Trophoblast cell (in vitro differentiated cells and primary cell): Measurements from ENCODE around the gene SMARCE1.
A peak's percentile ranks its signal among the peaks of the same experiment; 100 is the strongest.

Experiments used
- DNase-seq, 2 donors: peaks; one replicate each; pipeline ENCODE4 v3.0.0-alpha.2; 2016
- H2AFZ ChIP-seq: 2 replicates; pipeline ENCODE4 v1.6.1; 2013; ENCODE audit warnings: low read length, moderate library complexity, mild to moderate bottlenecking; ENCODE audit not compliant: insufficient read depth, poor library complexity
- H2AK5ac ChIP-seq: 2 replicates; pipeline ENCODE4 v1.6.1; 2013; ENCODE audit warnings: mild to moderate bottlenecking, low read length
- H2BK120ac ChIP-seq: 2 replicates; pipeline ENCODE4 v1.6.1; 2013; ENCODE audit warnings: low read length, mild to moderate bottlenecking, moderate library complexity; ENCODE audit not compliant: insufficient read depth, poor library complexity
- H2BK12ac ChIP-seq: 2 replicates; pipeline ENCODE4 v1.6.1; 2013; ENCODE audit warnings: mild to moderate bottlenecking, low read length, moderate library complexity
- H2BK5ac ChIP-seq: 2 replicates; pipeline ENCODE4 v1.6.1; 2013; ENCODE audit warnings: low read length, low read depth, moderate library complexity, mild to moderate bottlenecking; ENCODE audit not compliant: poor library complexity
- H3K14ac ChIP-seq: 2 replicates; pipeline ENCODE4 v1.6.1; 2013; ENCODE audit warnings: mild to moderate bottlenecking, low read length
- H3K18ac ChIP-seq: 2 replicates; pipeline ENCODE4 v1.6.1; 2013; ENCODE audit warnings: mild to moderate bottlenecking, low read length
- H3K23ac ChIP-seq: 2 replicates; pipeline ENCODE4 v1.6.1; 2013; ENCODE audit warnings: low read length
- H3K27ac ChIP-seq: 2 replicates; pipeline ENCODE4 v1.5.1; 2013; ENCODE audit warnings: low read depth, mild to moderate bottlenecking, inconsistent platforms, low read length, moderate library complexity
- H3K27me3 ChIP-seq: 2 replicates; pipeline ENCODE4 v1.6.1; 2013; ENCODE audit warnings: inconsistent platforms, mild to moderate bottlenecking, low read length, moderate library complexity; ENCODE audit not compliant: insufficient read depth
- H3K36me3 ChIP-seq, 2 experiments: 1 replicate in 1 of 2; 2 replicates in 1 of 2; pipeline ENCODE4 v1.6.1; 2013; ENCODE audit warnings: low read length in 2 of 2, mild to moderate bottlenecking in 2 of 2, moderate library complexity in 1 of 2; ENCODE audit not compliant: insufficient read depth in 2 of 2, control insufficient read depth in 1 of 2
- H3K4ac ChIP-seq: 2 replicates; pipeline ENCODE4 v1.6.1; 2013; ENCODE audit warnings: low read depth, mild to moderate bottlenecking, low read length, moderate library complexity
- H3K4me1 ChIP-seq, 2 experiments: 1 replicate in 1 of 2; 2 replicates in 1 of 2; pipeline ENCODE4 v1.6.1; 2013; ENCODE audit warnings: low read length in 2 of 2, mild to moderate bottlenecking in 2 of 2, moderate library complexity in 1 of 2; ENCODE audit not compliant: insufficient read depth in 2 of 2, control insufficient read depth in 1 of 2
- H3K4me2 ChIP-seq: 2 replicates; pipeline ENCODE4 v1.6.1; 2013; ENCODE audit warnings: inconsistent platforms, mild to moderate bottlenecking, low read length, moderate library complexity
- H3K4me3 ChIP-seq: 2 replicates; pipeline ENCODE4 v1.5.1; 2013; ENCODE audit warnings: mild to moderate bottlenecking, low read depth, low read length, inconsistent platforms
- H3K79me1 ChIP-seq: one replicate; pipeline ENCODE4 v1.6.1; 2013; ENCODE audit warnings: low read length
- H3K79me2 ChIP-seq: 2 replicates; pipeline ENCODE4 v1.6.1; 2013; ENCODE audit warnings: low read length, mild to moderate bottlenecking; ENCODE audit not compliant: control insufficient read depth, insufficient read depth, poor library complexity
- H3K9ac ChIP-seq: 2 replicates; pipeline ENCODE4 v1.6.1; 2013; ENCODE audit warnings: mild to moderate bottlenecking, low read length
- H3K9me3 ChIP-seq: 2 replicates; pipeline ENCODE4 v1.6.1; 2013; ENCODE audit warnings: low read depth, mild to moderate bottlenecking, control low read depth, inconsistent platforms, low read length; ENCODE audit not compliant: insufficient read depth
- H4K12ac ChIP-seq: 2 replicates; pipeline ENCODE4 v1.6.1; 2013; ENCODE audit warnings: low read depth, mild to moderate bottlenecking, low read length, moderate library complexity
- H4K8ac ChIP-seq: 2 replicates; pipeline ENCODE4 v1.6.1; 2013; ENCODE audit warnings: low read depth, mild to moderate bottlenecking, low read length, moderate library complexity
- H4K91ac ChIP-seq: one replicate; pipeline ENCODE4 v1.6.1; 2013; ENCODE audit warnings: low read depth, mild to moderate bottlenecking, low read length, moderate library complexity
- WGBS: extraction: QIAGEN DNeasy Blood & Tissue Kit; methylation state at CpG from one replicate; pipeline ENCODE4 v1.1.7; 2013; ENCODE audit warnings: missing lambda C conversion rate; ENCODE audit not compliant: insufficient read length, insufficient coverage; ENCODE audit errors: extremely low coverage; 5-methylcytosine and 5-hydroxymethylcytosine counted together

Gene SMARCE1

DNA sequence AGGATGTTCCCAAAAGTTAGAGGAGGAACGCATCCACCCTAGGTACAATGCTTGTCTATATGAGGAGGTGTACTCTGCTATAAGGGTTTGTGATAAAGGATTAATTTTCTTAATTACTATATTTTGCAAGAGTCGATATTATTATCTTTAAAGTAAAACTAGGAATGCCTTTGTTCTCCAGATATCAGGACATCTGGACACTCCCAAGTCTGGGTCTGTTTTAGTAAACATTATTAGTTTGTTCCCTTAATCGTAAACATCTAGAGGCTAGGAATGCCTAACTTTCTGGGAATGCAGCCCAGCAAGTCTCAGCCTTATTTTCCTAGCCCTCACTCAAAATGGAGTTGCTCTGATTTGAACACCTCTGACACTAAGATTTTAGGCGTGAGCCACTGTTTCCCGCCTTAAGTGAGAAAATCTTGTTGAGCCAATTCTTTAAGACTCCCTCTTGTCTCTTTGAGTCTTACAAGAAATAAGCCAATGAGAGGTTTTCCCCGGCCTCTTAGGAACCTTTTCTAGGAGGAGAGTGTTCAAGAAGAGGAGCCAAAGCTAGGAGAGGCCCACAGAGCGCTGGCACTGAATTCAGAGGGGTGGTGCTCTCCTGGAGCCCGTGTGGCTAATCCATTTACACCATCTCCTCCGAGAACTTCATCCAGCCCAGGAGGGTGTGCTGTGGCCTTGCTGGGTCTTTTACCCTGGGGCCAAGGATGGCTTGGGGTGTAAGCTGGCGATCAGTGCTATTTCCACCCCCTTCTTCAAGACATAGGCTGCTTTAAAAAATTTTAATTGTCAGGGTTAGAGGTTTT lies 40.9 kb downstream of the SMARCE1 start:
- peak overlapping the region; percentile 83 for H2AK5ac ChIP-seq
- no peak overlapping the region for H3K4me3 ChIP-seq
- H3K18ac ChIP-seq, result peak overlapping the region; percentile 88
- H4K91ac ChIP-seq, result peak overlapping the region; percentile 99
- H3K4ac ChIP-seq, result peak overlapping the region; percentile 81
- peak overlapping the region; percentile 85 for H4K8ac ChIP-seq
- peak overlapping the region; percentile 98 for H2BK5ac ChIP-seq
- peak overlapping the region; percentile 50 for H3K4me2 ChIP-seq
- H3K79me2 ChIP-seq, result peaks cover 9% of the 10 kb centered on the region
- H2BK12ac ChIP-seq, result peak overlapping the region; percentile 97
- H3K23ac ChIP-seq, result no peak overlapping the region
- peak overlapping the region; percentile 79 for H4K12ac ChIP-seq
- DNase-seq, result peak; percentile 40 to 76
- H3K14ac ChIP-seq, result peak overlapping the region; percentile 90
- H2BK120ac ChIP-seq, result peak overlapping the region; percentile 99
- no peaks in the 10 kb centered on the region for H3K9me3 ChIP-seq
- peak overlapping the region; percentile 87 for H2AFZ ChIP-seq
- H3K79me1 ChIP-seq, result peaks cover 48% of the 10 kb centered on the region
- H3K27ac ChIP-seq, result peak overlapping the region; percentile 98
- no peaks in the 10 kb centered on the region for H3K36me3 ChIP-seq
- no peak overlapping the region for H3K9ac ChIP-seq
- no CpG with 5 or more reads among the region's 10 CpGs for WGBS
- no peaks in the 10 kb centered on the region for H3K27me3 ChIP-seq
- peaks cover 48 to 55% of the 10 kb centered on the region in 2 experiments for H3K4me1 ChIP-seq

DNA sequence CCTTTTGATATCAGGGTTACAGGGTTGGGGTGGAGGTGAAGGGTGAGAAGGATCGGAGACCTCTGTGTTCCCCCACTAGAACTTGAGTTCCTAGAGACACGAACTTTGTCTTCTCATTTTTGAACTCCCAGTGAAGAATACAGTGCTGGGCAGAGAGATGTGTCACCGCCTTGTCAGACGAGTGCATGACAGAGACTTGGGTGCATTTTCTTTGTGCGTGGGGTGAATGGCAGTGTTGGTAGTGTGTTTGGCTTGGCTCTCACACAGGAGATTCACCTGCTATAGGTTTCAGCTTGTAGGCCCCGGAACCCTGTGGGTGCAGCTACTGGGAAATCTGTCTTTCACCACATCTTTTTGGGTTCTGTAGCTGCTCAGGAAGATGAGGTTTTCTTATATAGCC lies 42.3 kb downstream of the SMARCE1 start:
- Histone ChIP-seq H3K23ac (no peak overlapping the region), H3K36me3 (no peaks in the 10 kb centered on the region), H3K4me3 (no peak overlapping the region), H3K4ac (peak overlapping the region; percentile 65), H3K27me3 (no peaks in the 10 kb centered on the region), H3K9ac (no peak overlapping the region), H3K27ac (no peak overlapping the region), H2AFZ (no peak overlapping the region), H4K8ac (peak overlapping the region; percentile 28), H3K79me1 (peaks cover 48% of the 10 kb centered on the region), H3K4me1 (peaks cover 48 to 55% of the 10 kb centered on the region in 2 experiments), H2BK12ac (peak overlapping the region; percentile 72), H4K12ac (no peak overlapping the region), H2BK120ac (peak overlapping the region; percentile 90), H3K4me2 (no peak overlapping the region), H4K91ac (peak overlapping the region; percentile 93), H3K18ac (peak overlapping the region; percentile 6), H3K9me3 (no peaks in the 10 kb centered on the region), H2BK5ac (peak overlapping the region; percentile 10), H3K14ac (peak overlapping the region; percentile 78), H3K79me2 (peaks cover 9% of the 10 kb centered on the region), H2AK5ac (peak overlapping the region; percentile 60)
- no peak for DNase-seq
- no CpG with 5 or more reads among the region's 6 CpGs for WGBS

DNA sequence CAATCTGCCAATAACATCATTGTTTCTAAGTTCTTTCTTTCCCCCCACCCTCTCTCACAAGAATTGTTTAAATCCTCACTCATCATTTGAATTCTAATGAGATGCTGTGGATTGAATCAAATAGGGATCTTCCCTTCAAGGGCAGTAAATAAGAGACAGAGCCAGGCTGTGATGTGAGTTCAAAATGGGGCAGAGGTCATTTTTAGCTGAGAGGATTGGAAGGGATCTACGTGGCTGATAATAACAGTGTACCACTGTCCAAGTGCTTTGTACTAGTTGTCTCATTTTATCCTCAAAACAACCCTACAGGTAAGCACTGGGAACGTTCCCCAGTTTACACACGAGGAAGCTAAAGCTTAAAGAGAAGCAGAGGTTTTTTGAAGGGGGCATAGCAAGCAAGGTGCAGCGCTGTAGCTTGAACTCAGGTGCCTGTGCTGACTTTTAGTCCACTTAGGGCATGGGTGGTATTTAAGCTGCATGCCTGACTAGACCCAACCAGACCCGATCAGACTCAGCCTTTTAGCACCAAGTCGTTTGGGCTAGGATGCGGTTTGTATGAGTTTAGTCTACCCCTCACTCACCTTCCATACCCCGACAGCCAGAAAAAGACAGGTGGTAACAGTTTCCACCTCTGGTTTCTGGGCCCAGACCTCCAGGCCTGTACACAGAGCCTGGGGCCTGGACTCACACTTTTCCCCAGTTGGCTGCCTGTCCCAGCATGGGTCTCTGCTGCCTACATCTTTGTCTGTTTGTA lies 43.1 kb downstream of the SMARCE1 start:
- H3K4me3 ChIP-seq, result no peak overlapping the region
- peak overlapping the region; percentile 26 for H4K8ac ChIP-seq
- H3K14ac ChIP-seq, result peak overlapping the region; percentile 78
- H3K36me3 ChIP-seq, result no peaks in the 10 kb centered on the region
- no peak overlapping the region for H4K12ac ChIP-seq
- peak overlapping the region; percentile 72 for H2BK12ac ChIP-seq
- peak overlapping the region; percentile 10 for H2BK5ac ChIP-seq
- H2BK120ac ChIP-seq, result peak overlapping the region; percentile 90
- no peak overlapping the region for H3K23ac ChIP-seq
- H3K27me3 ChIP-seq, result no peaks in the 10 kb centered on the region
- no peak for DNase-seq
- peak overlapping the region; percentile 6 for H3K18ac ChIP-seq
- H2AK5ac ChIP-seq, result peak overlapping the region; percentile 60
- H3K27ac ChIP-seq, result peak overlapping the region; percentile 0
- peaks cover 48 to 55% of the 10 kb centered on the region in 2 experiments for H3K4me1 ChIP-seq
- no peaks in the 10 kb centered on the region for H3K9me3 ChIP-seq
- H2AFZ ChIP-seq, result no peak overlapping the region
- peak overlapping the region; percentile 93 for H4K91ac ChIP-seq
- H3K79me1 ChIP-seq, result peaks cover 48% of the 10 kb centered on the region
- H3K79me2 ChIP-seq, result peaks cover 9% of the 10 kb centered on the region
- H3K4ac ChIP-seq, result peak overlapping the region; percentile 29
- H3K4me2 ChIP-seq, result no peak overlapping the region
- WGBS, result no CpG with 5 or more reads among the region's 8 CpGs
- no peak overlapping the region for H3K9ac ChIP-seq
